Glutamatergic neuron (in vitro differentiated cells): ENCODE results near the gene KIAA0408. TPM values are rescaled to one million over a fixed set of nuclear protein-coding genes. Genes with fewer than 3 reads are reported as not detected.
"Not testable (repeated sequence)": the region's sequence is repeated elsewhere in the genome, so short reads cannot be mapped to it uniquely, and the experiment has no call there.

Source experiments
- DNase-seq: peaks from one replicate; pipeline ENCODE4 v3.0.0; 2022
- H3K27ac Mint-ChIP-seq: one replicate; pipeline ENCODE4 v1.8.0; 2020; ENCODE audit warnings: mild to moderate bottlenecking, mixed read lengths, inconsistent platforms; ENCODE audit not compliant: unreplicated experiment
- H3K27me3 Mint-ChIP-seq: one replicate; pipeline ENCODE4 v1.8.0; 2020; ENCODE audit warnings: mild to moderate bottlenecking, moderate library complexity, mixed read lengths, inconsistent platforms; ENCODE audit not compliant: unreplicated experiment
- H3K36me3 Mint-ChIP-seq: one replicate; pipeline ENCODE4 v1.8.0; 2020; ENCODE audit warnings: mild to moderate bottlenecking, mixed read lengths, inconsistent platforms; ENCODE audit not compliant: unreplicated experiment
- H3K4me1 Mint-ChIP-seq: one replicate; pipeline ENCODE4 v1.8.0; 2020; ENCODE audit warnings: mild to moderate bottlenecking, low read depth, mixed read lengths, inconsistent platforms; ENCODE audit not compliant: unreplicated experiment
- H3K4me3 Mint-ChIP-seq: one replicate; pipeline ENCODE4 v1.8.0; 2020; ENCODE audit warnings: mild to moderate bottlenecking, mixed read lengths, inconsistent platforms; ENCODE audit not compliant: unreplicated experiment
- H3K9me3 Mint-ChIP-seq: one replicate; pipeline ENCODE4 v1.8.0; 2020; ENCODE audit warnings: mild to moderate bottlenecking, moderate library complexity, mixed read lengths, inconsistent platforms; ENCODE audit not compliant: unreplicated experiment
- CTCF ChIP-seq: fragments of 200-600 bp; sonication (generic); IDR thresholded peaks from one replicate; pipeline ENCODE4 v1.5.0; 2021; ENCODE audit not compliant: partially characterized antibody, unreplicated experiment
- total RNA-seq: library from RNA; stranded (reverse); fragmentation: NEBNext Ultra II Directional; extraction: Animal tissue kit (Norgen Biotek cat#: 25700); gene quantifications from one replicate; pipeline ENCODE4 v1.2.1, GENCODE V29; 2021; ENCODE audit not compliant: unreplicated experiment

KIAA0408 gene
- total RNA-seq, 1 donor from 2014 or later: 110 TPM

GRCh38 chr6:127420556-127420955, 38.6 kb downstream of the KIAA0408 start:
- Mint-ChIP-seq H3K36me3 (no peaks in the 10 kb centered on the region), H3K4me3 (no peak overlapping the region), H3K4me1 (peaks cover under 1% of the 10 kb centered on the region), H3K27me3 (no peaks in the 10 kb centered on the region), H3K27ac (no peak overlapping the region), H3K9me3 (no peaks in the 10 kb centered on the region)
- peak; percentile 25 for TF ChIP-seq CTCF
- peak; percentile 22 for DNase-seq

- Mint-ChIP-seq H3K27ac (no peak overlapping the region), H3K4me3 (no peak overlapping the region), H3K36me3 (no peaks in the 10 kb centered on the region), H3K27me3 (no peaks in the 10 kb centered on the region), H3K9me3 (no peaks in the 10 kb centered on the region), H3K4me1 (peaks cover 4% of the 10 kb centered on the region)
- no peak for DNase-seq
- TF ChIP-seq CTCF: no peak
Observed at GRCh38 chr6:127415096-127415495, 44.1 kb downstream of the KIAA0408 start.

GRCh38 chr6:127413123-127413522, 46.1 kb downstream of the KIAA0408 start:
- H3K4me1 Mint-ChIP-seq, H3K9me3 Mint-ChIP-seq, H3K4me3 Mint-ChIP-seq, H3K27me3 Mint-ChIP-seq, H3K27ac Mint-ChIP-seq, H3K36me3 Mint-ChIP-seq, DNase-seq: not testable (repeated sequence)

- not testable (repeated sequence) for H3K4me3 Mint-ChIP-seq
Observed at GRCh38 chr6:127412016-127412415, 47.2 kb downstream of the KIAA0408 start.

More at GRCh38 chr6:127412016-127412415, 47.2 kb downstream of the KIAA0408 start:
- H3K36me3 Mint-ChIP-seq, H3K27ac Mint-ChIP-seq, H3K27me3 Mint-ChIP-seq, H3K4me1 Mint-ChIP-seq, DNase-seq, H3K9me3 Mint-ChIP-seq: not testable (repeated sequence)

Other genes with a start within 250 kb of the KIAA0408 start
- 71.1 TPM for gene RNF146, start 192.5 kb downstream of the KIAA0408 start, total RNA-seq
- gene ECHDC1, start 115.8 kb downstream of the KIAA0408 start, total RNA-seq: 38.4 TPM
- not detected for gene C6orf58, start 117.8 kb upstream of the KIAA0408 start, total RNA-seq